Activated T-helper 1 cell treated with Interleukin-2 at 50 U/mL for 16 hours (primary cell): ENCODE measurements around the gene OSBP2.

Experiments used
- DNase-seq: peaks from one replicate; pipeline ENCODE4 v3.0.0-alpha.2; 2020; ENCODE audit warnings: low read depth

The OSBP2 gene

DNA sequence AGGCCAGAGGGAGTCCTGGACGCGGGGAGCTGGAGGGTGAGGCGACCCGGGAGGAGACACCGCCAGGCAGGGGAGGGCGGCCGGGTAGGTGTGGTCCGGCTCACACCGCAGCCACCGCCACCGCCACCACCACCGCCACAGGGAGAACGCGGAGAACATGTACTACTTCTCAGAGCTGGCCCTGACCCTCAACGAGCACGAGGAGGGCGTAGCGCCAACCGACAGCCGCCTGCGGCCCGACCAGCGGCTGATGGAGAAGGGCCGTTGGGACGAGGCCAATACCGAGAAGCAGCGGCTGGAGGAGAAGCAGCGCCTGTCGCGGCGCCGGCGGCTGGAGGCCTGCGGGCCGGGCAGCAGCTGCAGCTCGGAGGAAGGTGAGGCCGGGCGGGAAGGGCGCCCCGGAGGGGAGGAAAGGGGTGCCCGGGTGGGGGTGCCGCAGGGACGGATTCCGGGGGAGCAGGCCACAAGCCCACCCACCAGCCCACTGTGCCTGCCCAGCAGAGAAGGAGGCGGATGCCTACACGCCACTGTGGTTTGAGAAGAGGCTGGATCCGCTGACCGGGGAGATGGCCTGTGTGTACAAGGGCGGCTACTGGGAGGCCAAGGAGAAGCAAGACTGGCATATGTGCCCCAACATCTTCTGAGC, 211.1 kb downstream of the OSBP2 start:
- no peak for DNase-seq

GRCh38 chr22:30906411-30906810, 211.7 kb downstream of the OSBP2 start:
- DNase-seq: no peak

DNA sequence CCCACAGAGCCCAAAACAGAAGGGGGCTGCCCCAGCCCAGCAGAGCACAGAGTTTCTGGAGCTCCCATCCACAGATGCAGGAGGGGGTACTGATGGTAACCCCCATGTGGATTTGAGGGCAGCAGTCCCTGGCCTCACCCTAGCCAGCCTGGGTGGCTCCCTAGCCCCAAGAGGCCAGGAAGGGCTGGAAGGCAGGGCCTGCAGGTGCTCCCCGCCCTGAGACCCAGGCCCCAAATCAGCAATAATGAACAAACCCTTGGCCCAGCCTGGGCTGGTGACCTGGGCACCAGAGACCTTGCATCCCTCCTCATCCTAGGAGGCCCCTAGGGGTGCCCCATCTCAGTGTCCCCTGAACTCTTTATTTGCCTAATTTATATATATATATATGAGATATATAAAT, 212.3 kb downstream of the OSBP2 start:
- no peak for DNase-seq

DNA sequence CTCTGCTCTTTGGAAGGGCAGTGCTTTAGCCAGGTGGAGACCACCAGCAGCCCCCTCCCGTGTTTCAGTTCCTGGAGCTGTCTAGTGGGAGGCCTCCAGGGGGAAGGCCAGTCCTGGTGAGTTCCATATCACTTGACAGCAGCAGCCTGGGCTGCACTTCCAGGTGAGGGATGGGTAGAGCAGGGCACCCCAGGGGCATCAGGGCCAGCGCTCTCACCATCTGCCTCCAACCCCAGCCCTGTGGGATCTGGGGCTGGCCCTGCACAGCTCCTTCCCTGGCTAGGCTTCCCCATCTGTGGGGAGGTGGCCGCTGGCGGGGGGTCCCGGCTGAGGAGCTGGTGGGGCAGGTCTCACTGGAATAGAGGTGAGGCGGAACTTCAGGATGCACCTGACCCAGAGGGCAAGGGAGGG, 213.4 kb downstream of the OSBP2 start:
- no peak for DNase-seq

- DNase-seq: no peak
Measured at GRCh38 chr22:30909306-30909705, 214.6 kb downstream of the OSBP2 start.

- no peak for DNase-seq
Measured at GRCh38 chr22:30910358-30910757, 215.7 kb downstream of the OSBP2 start.

- DNase-seq: no peak
Measured at GRCh38 chr22:30918761-30919160, 224.1 kb downstream of the OSBP2 start.

- DNase-seq: no peak
Measured at GRCh38 chr22:30919973-30920372, 225.3 kb downstream of the OSBP2 start.

- peak; percentile 65 for DNase-seq
Measured at GRCh38 chr22:30920407-30920806, 225.7 kb downstream of the OSBP2 start.

GRCh38 chr22:30921108-30921507, 226.4 kb downstream of the OSBP2 start:
- no peak for DNase-seq

GRCh38 chr22:30922151-30922611, 227.5 kb downstream of the OSBP2 start:
- peak; percentile 71 for DNase-seq

- DNase-seq: no peak
Measured at GRCh38 chr22:30923168-30923900, 228.7 kb downstream of the OSBP2 start.

DNA sequence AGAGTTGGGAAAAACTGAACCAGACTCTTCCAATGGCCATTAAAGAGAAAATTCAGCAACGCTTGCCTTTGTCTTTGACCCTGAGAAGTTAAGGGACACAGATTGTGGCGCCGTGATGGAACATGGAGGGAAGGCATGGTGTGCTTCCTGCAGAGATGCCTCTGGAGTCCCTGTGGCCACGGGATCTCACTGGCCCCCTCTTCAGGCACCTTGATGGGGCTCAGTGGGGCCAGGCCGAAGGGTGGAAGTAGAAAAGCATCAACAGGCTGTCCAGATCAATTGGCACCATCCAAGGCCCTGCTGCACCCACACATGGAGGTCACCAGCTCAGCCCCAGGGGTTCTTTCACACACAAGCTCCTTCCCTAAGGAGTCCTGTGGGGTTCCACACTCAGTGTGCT, 231.0 kb downstream of the OSBP2 start:
- no peak for DNase-seq

GRCh38 chr22:30926706-30927105, 232.0 kb downstream of the OSBP2 start:
- DNase-seq: no peak

DNA sequence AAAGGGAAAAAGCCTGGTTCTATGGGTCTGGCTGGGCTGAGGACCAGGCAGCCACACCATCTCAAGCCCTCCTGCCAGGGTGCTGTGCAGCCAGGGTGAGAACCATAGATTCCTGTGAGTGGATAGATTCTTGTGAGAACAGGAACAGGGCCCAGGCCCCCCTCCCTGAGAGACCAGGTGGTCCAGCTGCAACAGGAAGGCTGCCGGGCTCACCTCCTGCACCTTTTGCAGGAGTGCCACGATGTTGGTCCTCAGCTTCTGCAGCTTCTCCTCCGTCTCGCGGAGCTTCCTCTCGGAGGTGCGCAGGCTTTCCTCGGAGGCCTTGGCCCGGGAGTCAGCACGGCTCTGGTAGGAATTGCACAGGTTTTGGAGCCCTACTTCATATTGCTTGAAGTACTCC, 233.1 kb downstream of the OSBP2 start:
- DNase-seq: no peak

- DNase-seq: no peak
Measured at GRCh38 chr22:30928401-30928800, 233.7 kb downstream of the OSBP2 start.

DNA sequence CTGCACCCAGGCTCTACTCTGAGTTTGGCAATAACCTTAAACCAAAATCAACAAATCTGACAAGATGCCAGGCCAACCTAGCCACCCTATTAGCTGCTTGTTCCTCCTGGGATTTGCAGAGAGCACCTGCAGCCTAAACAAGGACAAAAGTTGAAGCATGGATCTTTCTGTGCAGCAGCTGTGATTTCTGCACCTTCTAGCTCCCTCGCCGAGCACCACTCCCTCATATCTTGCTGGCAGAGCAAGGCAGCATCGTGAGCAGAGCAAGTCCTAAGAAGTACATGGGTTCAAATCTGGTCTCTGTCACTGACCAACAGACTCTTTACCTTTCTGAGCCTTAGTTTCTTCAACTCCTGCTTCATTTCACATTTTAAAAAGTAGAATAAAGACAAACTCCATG, 235.6 kb downstream of the OSBP2 start:
- DNase-seq: no peak

DNA sequence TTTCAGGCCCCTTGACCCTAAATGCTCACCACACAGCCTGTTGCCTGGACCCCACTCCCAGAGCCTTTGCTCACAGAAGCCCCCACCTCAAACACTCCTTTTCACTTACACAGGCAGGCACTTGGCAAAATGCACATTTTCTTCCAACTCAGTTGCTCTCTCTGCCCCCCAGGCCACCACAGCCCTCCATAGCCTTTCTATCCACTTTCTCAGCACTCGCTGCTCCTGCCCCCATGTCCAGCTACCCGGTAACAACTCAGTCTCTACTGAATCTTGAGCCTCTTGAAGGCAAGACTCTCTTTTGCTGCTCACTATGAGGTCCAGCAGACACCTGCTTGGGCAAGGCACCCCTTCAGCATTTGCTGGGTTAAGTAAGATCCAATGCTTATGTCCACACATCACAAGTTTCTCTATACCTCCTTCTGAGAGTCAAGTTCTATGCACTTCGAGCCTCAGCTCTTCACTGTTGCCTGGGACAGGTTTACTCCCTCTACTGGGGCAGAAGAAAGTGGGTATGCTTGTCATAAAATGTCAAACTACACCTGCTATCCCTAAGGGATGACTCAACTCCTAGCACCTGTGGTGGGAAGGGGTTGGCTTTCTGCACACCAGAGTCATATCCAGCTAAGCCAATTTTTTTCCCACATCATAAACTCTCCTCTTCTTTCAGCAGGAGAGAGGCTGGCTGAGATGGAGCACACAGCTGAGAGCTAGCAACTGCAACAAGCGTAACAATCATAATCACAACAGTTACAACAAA, 237.0 kb downstream of the OSBP2 start:
- no peak for DNase-seq

DNA sequence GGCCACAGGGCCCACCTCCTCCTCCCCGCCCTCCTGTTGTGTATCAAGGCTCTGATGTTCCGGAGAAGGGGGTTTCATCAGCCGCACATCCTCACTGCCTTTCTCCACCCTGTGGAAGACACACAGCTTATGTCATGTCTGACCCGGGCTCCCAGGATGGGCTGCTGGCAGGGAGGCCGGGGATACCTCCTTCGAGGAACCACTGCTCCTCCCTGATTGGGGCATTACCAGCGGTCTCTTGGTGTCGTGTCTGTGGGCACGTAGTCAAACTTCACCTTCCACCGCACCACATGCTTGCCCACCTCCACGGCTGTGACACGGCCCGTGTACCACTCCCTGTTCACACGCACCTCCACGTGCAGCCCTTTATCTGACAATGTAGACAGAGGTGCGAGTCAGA, 238.0 kb downstream of the OSBP2 start:
- DNase-seq: no peak

- DNase-seq: no peak
Measured at GRCh38 chr22:30933457-30933856, 238.8 kb downstream of the OSBP2 start.

- DNase-seq: no peak
Measured at GRCh38 chr22:30934053-30934452, 239.4 kb downstream of the OSBP2 start.

DNA sequence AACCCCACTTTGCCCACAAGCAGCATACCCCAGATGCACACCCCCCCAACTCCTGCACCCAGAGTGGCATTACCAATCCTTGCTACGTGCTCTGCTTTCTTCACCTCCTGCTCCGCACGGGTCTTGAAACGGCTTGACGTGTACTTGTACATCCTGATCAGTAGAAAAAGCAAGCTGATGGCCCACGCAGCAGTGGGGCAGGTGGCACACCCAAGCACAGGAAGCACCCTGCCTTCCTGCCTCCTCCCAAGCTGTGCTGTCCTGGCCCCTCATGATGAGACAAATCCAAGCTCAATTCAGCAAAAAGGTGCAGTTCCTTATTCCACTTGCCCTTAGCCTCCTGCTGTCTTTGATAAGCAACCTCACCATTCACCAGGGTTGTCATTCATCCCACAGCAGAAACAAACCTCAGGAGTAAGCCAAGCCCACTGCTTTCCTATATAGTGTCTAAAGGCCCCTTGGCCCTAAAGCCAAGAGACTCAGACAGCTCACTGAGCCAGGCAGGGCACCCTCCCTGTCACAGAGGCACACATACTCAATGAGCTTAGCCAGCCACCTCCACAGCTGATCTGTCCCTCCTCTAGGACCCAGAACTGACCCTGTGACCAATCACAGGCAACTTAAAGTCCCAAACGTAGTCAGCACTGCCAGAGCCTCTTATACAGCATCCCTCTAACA, 246.2 kb downstream of the OSBP2 start:
- peak; percentile 43 for DNase-seq

- DNase-seq: peak; percentile 7
Measured at GRCh38 chr22:30941363-30941740, 246.7 kb downstream of the OSBP2 start.
